Measurements from ENCODE around the gene FMN2.
"Not testable (repeated sequence)": the region's sequence is repeated elsewhere in the genome, so short reads cannot be mapped to it uniquely, and the experiment has no call there.

The FMN2 gene

GRCh38 chr1:240256836-240257503 is 165.3 kb downstream of the FMN2 start:
- TF ChIP-seq, protein P1, sequence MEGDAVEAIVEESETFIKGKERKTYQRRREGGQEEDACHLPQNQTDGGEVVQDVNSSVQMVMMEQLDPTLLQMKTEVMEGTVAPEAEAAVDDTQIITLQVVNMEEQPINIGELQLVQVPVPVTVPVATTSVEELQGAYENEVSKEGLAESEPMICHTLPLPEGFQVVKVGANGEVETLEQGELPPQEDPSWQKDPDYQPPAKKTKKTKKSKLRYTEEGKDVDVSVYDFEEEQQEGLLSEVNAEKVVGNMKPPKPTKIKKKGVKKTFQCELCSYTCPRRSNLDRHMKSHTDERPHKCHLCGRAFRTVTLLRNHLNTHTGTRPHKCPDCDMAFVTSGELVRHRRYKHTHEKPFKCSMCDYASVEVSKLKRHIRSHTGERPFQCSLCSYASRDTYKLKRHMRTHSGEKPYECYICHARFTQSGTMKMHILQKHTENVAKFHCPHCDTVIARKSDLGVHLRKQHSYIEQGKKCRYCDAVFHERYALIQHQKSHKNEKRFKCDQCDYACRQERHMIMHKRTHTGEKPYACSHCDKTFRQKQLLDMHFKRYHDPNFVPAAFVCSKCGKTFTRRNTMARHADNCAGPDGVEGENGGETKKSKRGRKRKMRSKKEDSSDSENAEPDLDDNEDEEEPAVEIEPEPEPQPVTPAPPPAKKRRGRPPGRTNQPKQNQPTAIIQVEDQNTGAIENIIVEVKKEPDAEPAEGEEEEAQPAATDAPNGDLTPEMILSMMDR (conservative IDR thresholded peaks at IDR 0.05; ENCODE audit: control insufficient read depth, insufficient read depth, low read depth, low read length): no peak
- DNase-seq (ENCODE audit: low read depth): no peak
- no peak overlapping the region for H3K4me3 ChIP-seq (ENCODE audit: control insufficient read depth, low read depth, low read length)

DNA sequence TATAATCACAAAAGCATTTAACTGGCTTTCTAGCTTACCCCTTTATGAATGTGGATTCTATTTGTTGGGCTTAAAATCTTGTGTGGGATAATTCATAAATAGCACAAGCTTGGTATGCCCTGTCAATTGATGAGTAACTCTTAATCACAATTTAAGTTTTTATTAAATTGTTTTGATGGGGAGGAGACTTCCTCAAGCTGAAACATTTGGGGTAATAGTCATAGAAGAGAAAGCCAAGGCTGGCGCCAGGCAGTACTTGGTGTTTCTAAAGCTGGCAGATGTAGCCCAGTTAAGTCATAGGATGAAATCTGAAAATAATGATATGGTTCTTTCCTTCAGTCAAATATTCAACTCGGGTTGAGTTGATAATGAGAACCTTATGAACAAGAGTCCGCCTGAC is 167.2 kb downstream of the FMN2 start:
- H3K4me3 ChIP-seq (ENCODE audit: control insufficient read depth, low read depth, low read length): no peak overlapping the region
- TF ChIP-seq, protein P1 (conservative IDR thresholded peaks at IDR 0.05; ENCODE audit: control insufficient read depth, insufficient read depth, low read depth, low read length): no peak
- peak; percentile 97 for DNase-seq (ENCODE audit: low read depth)

DNA sequence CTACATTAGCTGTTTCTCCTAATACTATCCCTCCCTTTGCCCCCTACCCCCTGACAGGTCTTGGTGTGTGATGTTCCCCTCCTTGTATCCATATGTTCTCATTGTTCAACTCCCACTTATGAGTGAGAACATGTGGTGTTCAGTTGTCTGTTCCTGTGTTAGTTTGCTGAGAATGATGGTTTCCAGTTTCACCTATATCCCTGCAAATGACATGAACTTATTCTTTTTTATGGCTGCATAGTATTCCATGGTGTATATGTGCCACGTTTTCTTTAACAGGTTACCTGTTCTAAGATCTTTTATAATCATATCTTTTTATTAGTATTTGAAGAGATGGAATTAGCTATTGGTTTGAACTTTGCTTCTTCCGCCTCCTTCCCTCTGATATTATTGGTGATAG is 172.8 kb downstream of the FMN2 start:
- H3K4me3 ChIP-seq (ENCODE audit: control insufficient read depth, low read depth, low read length): not testable (repeated sequence)

GRCh38 chr1:240271081-240271480 is 179.4 kb downstream of the FMN2 start:
- H3K4me3 ChIP-seq (ENCODE audit: control insufficient read depth, low read depth, low read length): no peak overlapping the region
- DNase-seq (ENCODE audit: low read depth): peak; percentile 44

More for the DNA sequence above, 172.8 kb downstream of the FMN2 start:
- DNase-seq (ENCODE audit: low read depth): not testable (repeated sequence)

DNA sequence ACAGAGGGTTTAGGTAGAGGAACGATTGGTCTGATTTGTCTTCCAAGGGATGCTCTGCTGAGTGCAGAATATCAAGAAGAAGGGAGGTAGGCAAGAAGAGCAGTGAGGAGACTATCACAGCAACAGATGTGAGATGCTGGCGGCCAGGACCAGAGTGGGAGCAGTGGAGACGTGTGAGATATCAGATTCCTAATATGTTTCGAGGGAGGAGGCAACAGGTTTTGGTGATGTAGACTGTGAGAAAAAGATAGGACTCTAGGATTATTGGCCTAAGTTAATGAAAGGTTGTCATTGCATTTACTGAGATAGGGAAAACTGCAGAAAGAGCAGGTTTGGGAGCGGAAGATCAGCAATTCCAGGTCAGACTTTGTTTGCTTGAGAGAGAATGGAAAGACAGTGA is 182.9 kb downstream of the FMN2 start:
- TF ChIP-seq, protein P1 (conservative IDR thresholded peaks at IDR 0.05; ENCODE audit: control insufficient read depth, insufficient read depth, low read depth, low read length): no peak
- H3K4me3 ChIP-seq (ENCODE audit: control insufficient read depth, low read depth, low read length): no peak overlapping the region
- no peak for DNase-seq (ENCODE audit: low read depth)

More at GRCh38 chr1:240271081-240271480, 179.4 kb downstream of the FMN2 start:
- TF ChIP-seq, protein P1 (conservative IDR thresholded peaks at IDR 0.05; ENCODE audit: control insufficient read depth, insufficient read depth, low read depth, low read length): no peak

DNA sequence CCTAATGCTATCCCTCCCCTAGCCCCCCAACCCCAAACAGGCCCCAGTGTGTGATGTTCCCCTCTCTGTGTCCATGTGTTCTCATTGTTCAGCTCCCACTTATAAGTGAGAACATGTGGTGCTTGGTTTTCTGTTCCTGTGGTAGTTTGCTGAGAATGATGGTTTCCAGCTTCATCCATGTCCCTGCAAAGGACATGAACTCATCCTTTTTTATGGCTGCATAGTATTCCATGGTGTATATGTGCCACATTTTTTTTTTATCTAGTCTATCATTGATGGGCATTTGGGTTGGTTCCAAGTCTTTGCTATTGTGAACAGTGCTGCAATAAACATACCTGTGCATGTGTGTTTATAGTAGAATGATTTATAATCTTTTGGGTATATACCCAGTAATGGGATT is 183.5 kb downstream of the FMN2 start:
- H3K4me3 ChIP-seq (ENCODE audit: control insufficient read depth, low read depth, low read length); DNase-seq (ENCODE audit: low read depth): not testable (repeated sequence)

- DNase-seq (ENCODE audit: low read depth): no peak
- TF ChIP-seq, protein P1 (conservative IDR thresholded peaks at IDR 0.05; ENCODE audit: control insufficient read depth, insufficient read depth, low read depth, low read length): no peak
- no peak overlapping the region for H3K4me3 ChIP-seq (ENCODE audit: control insufficient read depth, low read depth, low read length)
These were observed 186.4 kb downstream of the FMN2 start for GRCh38 chr1:240278082-240278481.

All from fibroblast of mammary gland (primary cell).